ENCODE results near the gene FBXL4.

DNA sequence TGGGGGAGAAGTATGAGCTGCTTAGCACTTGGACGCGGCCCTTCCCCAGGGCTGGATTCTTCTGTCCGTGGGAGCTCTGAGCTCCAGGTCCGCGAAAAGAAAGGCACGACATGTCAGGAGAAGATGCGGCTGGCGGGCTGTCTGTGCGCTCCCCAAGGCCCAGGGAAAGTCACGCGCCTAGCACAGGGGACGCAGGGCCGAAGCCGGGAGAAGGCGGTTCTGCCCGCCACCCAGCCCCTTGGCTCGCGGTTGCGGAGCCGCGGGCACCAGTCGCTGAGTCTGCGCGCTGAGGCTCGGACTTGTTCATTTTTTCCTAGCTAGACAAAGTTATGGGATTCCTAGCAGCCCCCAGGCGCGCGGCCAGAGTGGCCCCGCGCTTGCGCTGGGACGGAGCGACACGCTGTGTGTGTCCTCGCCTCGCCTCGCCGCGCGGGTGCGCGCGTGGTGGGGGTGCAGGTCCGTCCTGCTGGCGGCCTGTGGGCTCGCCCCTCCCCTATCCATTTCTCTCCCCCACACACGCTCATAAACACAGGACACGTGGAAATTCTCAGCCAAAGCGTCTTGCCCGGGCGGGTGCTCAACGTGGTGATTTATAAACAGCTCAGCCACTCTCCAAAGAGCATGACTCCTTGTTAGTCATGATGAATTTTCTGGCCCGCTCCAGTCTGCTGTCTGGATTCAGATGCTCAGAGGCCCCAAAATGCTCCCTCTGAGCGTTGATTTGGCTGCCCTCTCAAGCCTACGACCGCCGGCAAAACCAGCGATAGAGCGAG, 115.3 kb downstream of the FBXL4 start:
- TF ChIP-seq POLR2A (IDR thresholded peaks at IDR 0.05) (no peak), CTCF (IDR thresholded peaks at IDR 0.05) (no peak)
